HFF-Myc (cell line): ENCODE data around the gene RYK.
"Not testable (repeated sequence)": the region's sequence is repeated elsewhere in the genome, so short reads cannot be mapped to it uniquely, and the experiment has no call there.

Experiments used
- DNase-seq: peaks from one replicate; pipeline ENCODE4 v3.0.0-alpha.2; 2011; ENCODE audit warnings: low read depth; ENCODE audit errors: extremely low read depth
- H3K4me3 ChIP-seq: replicated peaks from 2 replicates; pipeline ENCODE4 v1.5.1; 2011; ENCODE audit warnings: low read depth, mild to moderate bottlenecking, control low read depth, low read length
- TF ChIP-seq, protein P1 (sequence below): IDR thresholded peaks from 2 replicates; pipeline ENCODE4 v1.5.1; 2012; ENCODE audit warnings: mild to moderate bottlenecking, low read depth, low read length, control low read depth; ENCODE audit errors: missing control alignments

RYK gene

DNA sequence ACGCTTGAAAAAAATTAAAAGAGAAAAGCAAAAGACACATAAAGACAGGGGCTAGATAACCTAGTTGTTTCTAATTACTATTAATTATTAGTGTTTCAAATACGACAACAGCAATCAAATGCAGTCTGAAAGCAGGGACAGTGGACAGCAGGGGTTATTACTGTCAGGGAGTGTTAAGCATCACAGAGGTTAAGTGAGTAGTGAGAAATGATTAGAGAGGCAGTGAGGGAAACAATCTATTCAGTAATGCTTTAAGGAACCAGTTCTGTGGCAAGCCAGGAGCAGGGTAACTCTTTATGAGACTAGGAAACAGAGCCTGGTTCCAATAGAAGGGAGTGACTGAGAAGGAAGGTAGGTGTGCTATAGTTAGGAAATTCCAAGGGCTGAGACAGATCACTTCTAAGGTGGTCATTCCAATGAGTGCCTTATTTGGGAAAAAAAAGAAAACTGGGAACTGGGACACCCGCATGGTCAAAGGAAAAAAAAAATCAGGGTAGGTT, 15.0 kb downstream of the RYK start:
- DNase-seq = no peak
- TF ChIP-seq, protein P1, sequence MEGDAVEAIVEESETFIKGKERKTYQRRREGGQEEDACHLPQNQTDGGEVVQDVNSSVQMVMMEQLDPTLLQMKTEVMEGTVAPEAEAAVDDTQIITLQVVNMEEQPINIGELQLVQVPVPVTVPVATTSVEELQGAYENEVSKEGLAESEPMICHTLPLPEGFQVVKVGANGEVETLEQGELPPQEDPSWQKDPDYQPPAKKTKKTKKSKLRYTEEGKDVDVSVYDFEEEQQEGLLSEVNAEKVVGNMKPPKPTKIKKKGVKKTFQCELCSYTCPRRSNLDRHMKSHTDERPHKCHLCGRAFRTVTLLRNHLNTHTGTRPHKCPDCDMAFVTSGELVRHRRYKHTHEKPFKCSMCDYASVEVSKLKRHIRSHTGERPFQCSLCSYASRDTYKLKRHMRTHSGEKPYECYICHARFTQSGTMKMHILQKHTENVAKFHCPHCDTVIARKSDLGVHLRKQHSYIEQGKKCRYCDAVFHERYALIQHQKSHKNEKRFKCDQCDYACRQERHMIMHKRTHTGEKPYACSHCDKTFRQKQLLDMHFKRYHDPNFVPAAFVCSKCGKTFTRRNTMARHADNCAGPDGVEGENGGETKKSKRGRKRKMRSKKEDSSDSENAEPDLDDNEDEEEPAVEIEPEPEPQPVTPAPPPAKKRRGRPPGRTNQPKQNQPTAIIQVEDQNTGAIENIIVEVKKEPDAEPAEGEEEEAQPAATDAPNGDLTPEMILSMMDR = no peak
- no peak overlapping the region for H3K4me3 ChIP-seq

DNA sequence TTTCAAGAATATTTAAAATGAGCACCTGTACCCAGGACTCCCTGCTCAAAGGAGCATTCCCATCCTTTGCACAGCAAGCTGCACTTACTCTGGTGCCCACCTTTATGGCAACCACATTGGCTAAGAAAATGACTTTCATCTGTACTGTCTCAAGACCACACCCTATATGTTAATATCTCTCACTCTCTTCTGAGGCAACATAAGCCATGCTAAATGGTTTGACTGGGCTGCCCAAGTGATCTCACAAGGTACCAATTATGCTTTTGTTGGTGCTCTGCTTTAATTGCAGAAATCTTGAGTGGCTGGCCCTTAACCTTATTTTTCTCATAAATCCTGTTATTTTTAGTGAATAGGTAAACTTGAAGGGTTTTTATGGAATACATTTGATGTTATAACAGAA, 17.7 kb downstream of the RYK start:
- TF ChIP-seq, protein P1 = no peak
- H3K4me3 ChIP-seq = no peak overlapping the region
- no peak for DNase-seq

DNA sequence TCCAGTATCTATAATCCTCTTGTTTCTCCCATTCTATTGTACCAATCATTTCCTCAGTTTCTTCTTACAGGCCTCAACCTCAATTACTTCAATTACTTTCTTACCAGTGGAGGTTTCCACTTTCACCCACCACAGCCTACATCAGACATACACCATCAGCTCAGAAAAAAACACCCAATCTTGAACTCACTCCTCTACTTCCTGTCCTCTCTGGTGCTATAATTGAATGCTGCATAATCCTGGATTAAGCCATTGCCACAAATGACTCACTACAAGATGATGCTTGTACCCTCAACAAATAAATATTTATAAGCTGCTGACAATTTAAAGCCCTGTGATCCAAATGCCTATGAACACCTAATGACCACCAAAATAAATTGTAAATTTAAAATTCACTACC, 18.5 kb downstream of the RYK start:
- DNase-seq = no peak
- TF ChIP-seq, protein P1 = no peak
- no peak overlapping the region for H3K4me3 ChIP-seq

DNA sequence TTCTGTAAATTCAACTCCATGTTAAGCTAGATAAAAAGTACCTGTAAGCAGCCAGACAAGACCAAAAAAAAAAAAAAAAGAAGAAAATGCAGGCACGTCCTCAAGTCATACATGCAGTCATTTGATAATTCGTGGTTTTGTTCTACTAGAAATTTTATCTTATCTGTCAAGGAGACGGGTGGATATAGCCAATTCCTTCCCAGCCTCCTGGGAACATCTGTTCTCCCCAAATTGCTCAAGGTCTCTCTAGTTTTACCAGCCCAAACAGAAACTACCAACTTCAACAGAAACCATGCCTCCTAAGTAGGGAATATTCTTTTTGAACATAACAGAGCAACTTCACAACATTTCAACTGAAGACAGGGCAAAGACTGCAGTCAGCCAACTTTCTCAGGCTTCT, 19.5 kb downstream of the RYK start:
- no peak overlapping the region for H3K4me3 ChIP-seq
- DNase-seq = no peak
- TF ChIP-seq, protein P1 = no peak

DNA sequence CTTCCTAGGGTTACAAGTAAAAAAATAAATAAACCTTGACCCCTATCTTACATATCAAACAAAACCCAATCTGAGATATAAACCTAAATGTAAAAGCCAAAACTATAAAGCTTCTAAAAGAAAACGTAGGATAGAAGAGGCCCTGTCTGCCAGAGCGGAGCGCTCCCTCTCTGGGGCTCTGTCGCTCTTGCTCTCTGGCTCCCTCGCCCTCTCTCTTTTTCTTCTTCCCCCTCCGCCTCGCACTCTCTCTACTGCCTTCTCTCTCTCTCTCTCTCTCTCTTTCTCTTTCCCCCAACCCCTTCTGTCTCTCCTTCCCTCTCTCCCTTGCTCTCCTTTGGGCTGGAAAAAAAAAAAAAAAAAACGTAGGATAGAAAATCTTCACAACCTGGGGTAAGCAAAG, 21.6 kb downstream of the RYK start:
- no peak overlapping the region for H3K4me3 ChIP-seq
- TF ChIP-seq, protein P1 = no peak
- no peak for DNase-seq

DNA sequence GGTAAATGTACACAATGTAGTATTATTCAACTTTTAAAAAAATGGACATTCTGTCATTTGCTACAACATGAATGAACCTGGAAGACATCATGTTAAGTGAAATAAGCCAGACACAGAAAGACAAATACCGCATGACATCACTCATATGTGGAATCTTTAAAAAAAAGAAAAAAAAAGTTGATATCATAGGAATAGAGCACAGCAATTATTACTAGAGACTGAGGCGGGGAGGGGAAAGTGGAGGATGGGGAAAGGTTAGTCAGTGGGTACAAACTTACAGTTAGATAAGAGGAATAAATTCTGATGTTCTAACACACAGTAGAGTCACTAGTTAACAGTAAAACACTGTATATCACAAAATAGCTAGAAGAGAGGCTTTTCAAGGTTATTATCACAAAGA, 22.2 kb downstream of the RYK start:
- TF ChIP-seq, protein P1 = no peak
- DNase-seq = no peak
- H3K4me3 ChIP-seq = no peak overlapping the region

DNA sequence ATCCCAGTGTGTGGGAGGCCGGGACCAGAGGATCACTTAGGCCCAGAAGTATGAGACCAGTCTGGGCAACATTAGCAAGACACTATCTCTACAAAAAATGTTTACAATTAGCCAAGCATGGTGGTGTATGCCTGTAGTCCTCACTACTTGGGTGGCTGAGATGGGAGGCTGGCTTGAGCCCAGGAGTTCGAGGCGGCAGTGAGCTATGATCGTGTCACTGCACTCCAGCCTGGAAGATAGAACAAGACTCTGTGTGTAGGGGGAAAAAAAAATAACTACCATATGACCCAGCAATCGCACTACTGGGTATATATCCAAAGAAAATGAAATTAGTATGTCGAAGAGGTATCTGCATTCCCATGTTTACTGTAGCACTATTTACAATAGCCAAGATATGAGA, 22.6 kb downstream of the RYK start:
- TF ChIP-seq, protein P1 = no peak
- DNase-seq = no peak

DNA sequence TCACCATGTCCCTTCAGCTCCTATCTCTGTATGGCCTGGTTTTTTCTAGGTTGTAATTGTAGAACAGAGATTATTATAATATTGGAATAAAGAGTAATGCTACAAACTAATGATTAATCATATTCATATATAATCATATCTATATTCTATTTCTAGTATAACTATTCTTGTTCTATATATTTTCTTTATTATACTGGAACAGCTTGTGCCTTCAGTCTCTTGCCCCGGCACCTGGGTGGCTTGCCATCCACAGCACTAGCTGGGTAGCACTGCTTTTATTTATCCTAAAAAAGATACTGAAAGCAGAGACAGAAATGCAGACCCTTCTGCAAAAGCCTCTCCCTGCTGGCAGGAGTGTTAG, 25.9 kb downstream of the RYK start:
- DNase-seq, H3K4me3 ChIP-seq: not testable (repeated sequence)

More for the DNA sequence above, 22.6 kb downstream of the RYK start:
- H3K4me3 ChIP-seq = no peak overlapping the region
